Uterus (tissue), 2 donors: Measurements from ENCODE around the gene SVBP.

Experiments
- POLR2A ChIP-seq, 2 donors: fragments of 450-650 bp; IDR thresholded peaks; one replicate each; pipeline ENCODE4 v1.6.1; 2016; ENCODE audit warnings: antibody characterized with exemption in 2 of 2, mild to moderate bottlenecking in 1 of 2, moderate library complexity in 1 of 2
- TF ChIP-seq, protein P1 (sequence below), 4 experiments: fragments of 200-600 bp in 2 of 4; fragments of 450-650 bp in 2 of 4; sonication (generic) in 2 of 4; IDR thresholded peaks; one replicate each; pipeline ENCODE4 v1.5.1; 2016 to 2019; ENCODE audit warnings: antibody characterized with exemption in 4 of 4, mild to moderate bottlenecking in 2 of 4, moderate library complexity in 1 of 4

DNA sequence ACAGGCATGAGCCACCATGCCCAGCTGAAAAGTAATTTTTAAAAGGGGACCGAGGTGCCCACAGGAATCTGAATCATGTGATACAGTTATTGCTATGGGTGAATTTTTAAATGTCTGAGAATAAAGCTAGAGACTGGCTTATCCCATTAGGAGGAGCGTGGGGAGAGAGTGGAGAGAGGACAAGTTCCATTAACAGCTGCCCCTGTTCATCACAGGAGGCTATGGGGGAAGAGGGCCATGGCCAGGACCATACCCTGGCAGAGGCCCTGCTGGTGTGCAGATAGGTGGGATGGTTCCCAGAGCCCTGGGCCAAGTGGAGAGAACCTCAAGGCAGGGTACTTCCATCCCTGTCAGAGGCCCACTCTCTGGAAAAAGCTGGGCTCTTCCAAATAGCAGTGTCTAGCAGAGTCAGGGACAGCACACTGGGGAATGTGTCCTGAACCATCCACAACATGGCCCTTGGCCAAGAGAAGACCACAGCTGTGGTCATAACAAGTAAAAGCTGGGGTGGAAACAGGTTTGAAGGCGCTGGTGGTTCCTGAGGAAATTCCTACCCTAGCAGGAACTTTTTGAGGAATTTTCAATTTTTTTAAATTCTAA lies 15.5 kb upstream of the SVBP start:
- TF ChIP-seq, protein P1, sequence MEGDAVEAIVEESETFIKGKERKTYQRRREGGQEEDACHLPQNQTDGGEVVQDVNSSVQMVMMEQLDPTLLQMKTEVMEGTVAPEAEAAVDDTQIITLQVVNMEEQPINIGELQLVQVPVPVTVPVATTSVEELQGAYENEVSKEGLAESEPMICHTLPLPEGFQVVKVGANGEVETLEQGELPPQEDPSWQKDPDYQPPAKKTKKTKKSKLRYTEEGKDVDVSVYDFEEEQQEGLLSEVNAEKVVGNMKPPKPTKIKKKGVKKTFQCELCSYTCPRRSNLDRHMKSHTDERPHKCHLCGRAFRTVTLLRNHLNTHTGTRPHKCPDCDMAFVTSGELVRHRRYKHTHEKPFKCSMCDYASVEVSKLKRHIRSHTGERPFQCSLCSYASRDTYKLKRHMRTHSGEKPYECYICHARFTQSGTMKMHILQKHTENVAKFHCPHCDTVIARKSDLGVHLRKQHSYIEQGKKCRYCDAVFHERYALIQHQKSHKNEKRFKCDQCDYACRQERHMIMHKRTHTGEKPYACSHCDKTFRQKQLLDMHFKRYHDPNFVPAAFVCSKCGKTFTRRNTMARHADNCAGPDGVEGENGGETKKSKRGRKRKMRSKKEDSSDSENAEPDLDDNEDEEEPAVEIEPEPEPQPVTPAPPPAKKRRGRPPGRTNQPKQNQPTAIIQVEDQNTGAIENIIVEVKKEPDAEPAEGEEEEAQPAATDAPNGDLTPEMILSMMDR (IDR thresholded peaks at IDR 0.05) = no peak
- no peak for TF ChIP-seq POLR2A (IDR thresholded peaks at IDR 0.05)
